ENCODE measurements around the gene SCGB1C1.
"Not testable (repeated sequence)": the region's sequence is repeated elsewhere in the genome, so short reads cannot be mapped to it uniquely, and the experiment has no call there.

SCGB1C1 gene

GRCh38 chr11:227824-228379, 35.0 kb downstream of the SCGB1C1 start:
- H3K4me3 ChIP-seq (ENCODE audit: low read depth in 1 of 2, low read length in 2 of 2): no peak overlapping the region
- no peaks in the 10 kb centered on the region for H3K27me3 ChIP-seq (ENCODE audit: control insufficient read depth in 1 of 2, insufficient read depth in 2 of 2, low read length in 2 of 2)
- peaks cover 0 to 8% of the 10 kb centered on the region in 2 donors for H3K36me3 ChIP-seq (ENCODE audit: control insufficient read depth in 1 of 2, insufficient read depth in 2 of 2, low read length in 2 of 2)
- no peaks in the 10 kb centered on the region for H3K9me3 ChIP-seq (ENCODE audit: control insufficient read depth in 1 of 2, low read length in 2 of 2)
- H3K9ac ChIP-seq (ENCODE audit: low read depth in 1 of 2, low read length in 2 of 2): no peak overlapping the region
- no peaks in the 10 kb centered on the region for H3K4me1 ChIP-seq (ENCODE audit: control insufficient read depth in 1 of 2, insufficient read depth in 2 of 2, low read length in 2 of 2)
- no peak overlapping the region for H3K27ac ChIP-seq (ENCODE audit: low read depth, low read length)

- peaks cover 0 to 4% of the 10 kb centered on the region in 2 donors for H3K36me3 ChIP-seq (ENCODE audit: control insufficient read depth in 1 of 2, insufficient read depth in 2 of 2, low read length in 2 of 2)
- H3K9me3 ChIP-seq (ENCODE audit: control insufficient read depth in 1 of 2, low read length in 2 of 2): no peaks in the 10 kb centered on the region
- no peaks in the 10 kb centered on the region for H3K27me3 ChIP-seq (ENCODE audit: control insufficient read depth in 1 of 2, insufficient read depth in 2 of 2, low read length in 2 of 2)
- peaks cover 4% of the 10 kb centered on the region in 2 donors for H3K4me1 ChIP-seq (ENCODE audit: control insufficient read depth in 1 of 2, insufficient read depth in 2 of 2, low read length in 2 of 2)
- no peak overlapping the region for H3K27ac ChIP-seq (ENCODE audit: low read depth, low read length)
- no peak overlapping the region for H3K4me3 ChIP-seq (ENCODE audit: low read depth in 1 of 2, low read length in 2 of 2)
- no peak overlapping the region for H3K9ac ChIP-seq (ENCODE audit: low read depth in 1 of 2, low read length in 2 of 2)
Observed at GRCh38 chr11:230431-230830, 37.6 kb downstream of the SCGB1C1 start.

GRCh38 chr11:232783-233565, 40.1 kb downstream of the SCGB1C1 start:
- H3K27me3 ChIP-seq (ENCODE audit: control insufficient read depth in 1 of 2, insufficient read depth in 2 of 2, low read length in 2 of 2): no peaks in the 10 kb centered on the region
- H3K27ac ChIP-seq (ENCODE audit: low read depth, low read length): no peak overlapping the region

DNA sequence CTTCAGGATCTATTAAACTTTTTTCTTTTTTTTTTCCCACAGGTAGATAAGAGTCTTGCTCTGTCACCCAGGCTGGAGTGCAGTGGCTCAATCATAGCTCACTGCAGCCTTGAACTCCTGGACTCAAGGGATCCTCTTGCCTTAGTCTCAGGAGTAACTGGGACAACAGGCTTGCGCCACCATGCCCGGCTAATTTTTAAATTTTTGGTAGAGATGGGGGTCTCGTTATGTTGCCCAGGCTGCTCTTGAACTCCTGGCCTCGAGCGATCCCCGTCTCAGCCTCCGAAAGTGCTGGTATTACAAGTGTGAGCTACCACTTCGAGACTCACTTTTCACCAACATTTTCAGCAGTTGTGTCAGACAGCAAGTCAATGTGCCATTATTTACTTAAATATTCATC, 42.3 kb downstream of the SCGB1C1 start:
- peaks cover 19 to 23% of the 10 kb centered on the region in 2 donors for H3K4me1 ChIP-seq (ENCODE audit: control insufficient read depth in 1 of 2, insufficient read depth in 2 of 2, low read length in 2 of 2)
- H3K9ac ChIP-seq (ENCODE audit: low read depth in 1 of 2, low read length in 2 of 2): peak overlapping the region; percentile 75 to 98

More at GRCh38 chr11:232783-233565, 40.1 kb downstream of the SCGB1C1 start:
- Histone ChIP-seq H3K36me3 (ENCODE audit: control insufficient read depth in 1 of 2, insufficient read depth in 2 of 2, low read length in 2 of 2) (no peaks in the 10 kb centered on the region), H3K9ac (ENCODE audit: low read depth in 1 of 2, low read length in 2 of 2) (no peak overlapping the region), H3K9me3 (ENCODE audit: control insufficient read depth in 1 of 2, low read length in 2 of 2) (no peaks in the 10 kb centered on the region), H3K4me3 (ENCODE audit: low read depth in 1 of 2, low read length in 2 of 2) (no peak overlapping the region), H3K4me1 (ENCODE audit: control insufficient read depth in 1 of 2, insufficient read depth in 2 of 2, low read length in 2 of 2) (peaks cover 14 to 18% of the 10 kb centered on the region in 2 donors)

GRCh38 chr11:235609-235996, 42.7 kb downstream of the SCGB1C1 start:
- Histone ChIP-seq H3K9ac (ENCODE audit: low read depth in 1 of 2, low read length in 2 of 2) (peak overlapping the region; percentile 75 to 98), H3K27me3 (ENCODE audit: control insufficient read depth in 1 of 2, insufficient read depth in 2 of 2, low read length in 2 of 2) (no peaks in the 10 kb centered on the region), H3K9me3 (ENCODE audit: control insufficient read depth in 1 of 2, low read length in 2 of 2) (no peaks in the 10 kb centered on the region), H3K27ac (ENCODE audit: low read depth, low read length) (no peak overlapping the region), H3K4me1 (ENCODE audit: control insufficient read depth in 1 of 2, insufficient read depth in 2 of 2, low read length in 2 of 2) (peaks cover 19 to 23% of the 10 kb centered on the region in 2 donors), H3K4me3 (ENCODE audit: low read depth in 1 of 2, low read length in 2 of 2) (peak overlapping the region; percentile 82 to 97), H3K36me3 (ENCODE audit: control insufficient read depth in 1 of 2, insufficient read depth in 2 of 2, low read length in 2 of 2) (peaks cover 0 to 10% of the 10 kb centered on the region in 2 donors)

More for the DNA sequence above, 42.3 kb downstream of the SCGB1C1 start:
- Histone ChIP-seq H3K4me3 (ENCODE audit: low read depth in 1 of 2, low read length in 2 of 2) (peak overlapping the region; percentile 82 to 97), H3K27ac (ENCODE audit: low read depth, low read length) (no peak overlapping the region), H3K36me3 (ENCODE audit: control insufficient read depth in 1 of 2, insufficient read depth in 2 of 2, low read length in 2 of 2) (peaks cover 0 to 6% of the 10 kb centered on the region in 2 donors), H3K9me3 (ENCODE audit: control insufficient read depth in 1 of 2, low read length in 2 of 2) (no peaks in the 10 kb centered on the region), H3K27me3 (ENCODE audit: control insufficient read depth in 1 of 2, insufficient read depth in 2 of 2, low read length in 2 of 2) (no peaks in the 10 kb centered on the region)

DNA sequence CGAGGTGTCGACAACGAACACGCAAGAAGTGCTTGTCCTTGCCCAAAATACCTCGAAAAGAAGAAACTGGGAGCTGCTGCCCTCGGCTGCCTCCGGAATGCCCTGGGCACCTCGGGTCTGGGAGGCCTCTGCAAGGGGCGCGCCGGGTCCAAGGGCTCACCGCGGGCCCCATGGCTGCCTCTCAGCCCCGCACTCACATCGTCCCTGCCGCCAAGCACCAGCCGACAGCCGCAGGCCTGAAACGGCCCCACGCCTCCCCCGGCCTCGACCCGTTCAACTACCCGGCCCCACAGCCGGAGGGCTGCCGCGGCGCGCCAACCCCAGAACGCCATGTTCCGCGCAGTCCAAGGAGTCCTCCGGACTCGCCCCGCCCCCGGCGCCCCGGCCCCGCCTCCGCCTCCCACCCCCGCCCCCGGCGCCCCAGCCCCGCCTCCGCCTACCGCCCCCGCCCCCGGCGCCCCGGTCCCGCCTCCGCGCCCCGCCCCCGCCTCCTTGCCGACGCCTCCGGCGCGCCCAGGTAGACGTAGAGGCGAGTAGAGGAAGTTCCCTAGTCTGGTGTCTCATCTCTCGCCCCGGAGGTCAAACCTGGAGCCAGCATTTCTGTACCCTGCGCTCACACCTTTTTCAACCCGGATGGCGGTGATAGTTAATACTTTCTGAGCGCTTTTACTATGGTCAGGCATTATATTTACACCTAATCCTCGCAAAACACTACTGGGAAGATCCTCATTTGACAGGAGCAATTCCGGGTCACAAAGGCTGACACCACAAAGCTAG, 43.3 kb downstream of the SCGB1C1 start, which contains the start of gene SIRT3:
Gene SIRT3, minus strand, starts transcription at position 346 of the 777 bp plus-strand sequence. Its CDS starts 14 bp downstream, at position 332.
- Histone ChIP-seq H3K4me1 (ENCODE audit: control insufficient read depth in 1 of 2, insufficient read depth in 2 of 2, low read length in 2 of 2) (peaks cover 19 to 23% of the 10 kb centered on the region in 2 donors), H3K27ac (ENCODE audit: low read depth, low read length) (peak within 1 kb of the TSS; percentile 99), H3K9me3 (ENCODE audit: control insufficient read depth in 1 of 2, low read length in 2 of 2) (no peaks in the 10 kb centered on the region), H3K27me3 (ENCODE audit: control insufficient read depth in 1 of 2, insufficient read depth in 2 of 2, low read length in 2 of 2) (no peaks in the 10 kb centered on the region), H3K9ac (ENCODE audit: low read depth in 1 of 2, low read length in 2 of 2) (peak within 1 kb of the TSS; percentile 87 to 98), H3K4me3 (ENCODE audit: low read depth in 1 of 2, low read length in 2 of 2) (peak within 1 kb of the TSS; percentile 85 to 97), H3K36me3 (ENCODE audit: control insufficient read depth in 1 of 2, insufficient read depth in 2 of 2, low read length in 2 of 2) (peaks cover under 1 to 15% of the 10 kb centered on the region in 2 donors)

DNA sequence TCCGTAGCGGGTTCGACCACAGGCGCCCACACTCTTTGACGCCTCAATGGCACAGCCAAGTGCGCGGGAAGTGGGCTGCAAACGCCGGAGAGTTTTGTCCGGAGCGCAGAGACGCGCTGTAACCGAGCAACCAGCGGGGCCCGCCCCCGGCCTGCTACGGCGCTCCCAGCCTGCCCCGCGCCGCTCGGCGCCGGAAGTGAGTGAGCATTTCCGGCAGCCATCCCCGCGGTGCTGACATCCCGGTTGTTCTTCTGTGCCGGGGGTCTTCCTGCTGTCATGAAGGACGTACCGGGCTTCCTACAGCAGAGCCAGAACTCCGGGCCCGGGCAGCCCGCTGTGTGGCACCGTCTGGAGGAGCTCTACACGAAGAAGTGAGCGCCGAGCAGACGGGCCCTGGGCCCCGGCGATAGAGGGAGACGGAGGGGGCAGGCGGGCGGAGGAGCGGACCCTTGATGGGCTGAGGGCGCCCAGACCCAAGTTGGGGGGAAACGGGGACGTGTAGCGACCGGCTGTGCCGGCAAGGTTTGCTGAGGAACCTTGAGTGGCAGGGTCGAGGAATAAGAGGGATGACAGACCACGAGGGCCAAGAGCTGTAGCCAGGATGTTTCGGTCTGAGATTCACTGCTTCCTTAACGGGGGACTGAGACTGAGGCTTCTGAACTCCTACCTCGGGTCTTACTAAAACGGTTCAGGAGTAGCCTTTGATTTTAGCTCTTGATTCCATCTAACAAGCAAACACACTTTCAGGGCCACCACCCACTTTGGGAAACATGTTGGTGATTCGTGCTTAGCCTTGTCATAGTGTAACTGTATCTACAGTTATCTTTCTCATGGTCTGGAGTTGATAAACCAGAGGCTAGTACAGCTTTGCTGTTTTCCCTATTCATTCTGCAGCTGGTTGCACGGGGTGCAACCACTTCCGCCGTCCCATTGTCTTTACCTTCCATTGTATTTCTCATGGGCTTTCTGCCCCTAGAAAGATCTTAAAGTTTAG, 44.2 kb downstream of the SCGB1C1 start, which contains the start of gene PSMD13:
Gene PSMD13, plus strand, starts transcription at position 203 of the 994 bp plus-strand sequence. Its CDS starts 74 bp downstream, at position 277.
- peak within 1 kb of the TSS; percentile 87 to 98 for H3K9ac ChIP-seq (ENCODE audit: low read depth in 1 of 2, low read length in 2 of 2)
- peaks cover 7 to 24% of the 10 kb centered on the region in 2 donors for H3K36me3 ChIP-seq (ENCODE audit: control insufficient read depth in 1 of 2, insufficient read depth in 2 of 2, low read length in 2 of 2)
- no peaks in the 10 kb centered on the region for H3K9me3 ChIP-seq (ENCODE audit: control insufficient read depth in 1 of 2, low read length in 2 of 2)
- no peaks in the 10 kb centered on the region for H3K27me3 ChIP-seq (ENCODE audit: control insufficient read depth in 1 of 2, insufficient read depth in 2 of 2, low read length in 2 of 2)
- peak within 1 kb of the TSS; percentile 99 for H3K27ac ChIP-seq (ENCODE audit: low read depth, low read length)
- peaks cover 19 to 23% of the 10 kb centered on the region in 2 donors for H3K4me1 ChIP-seq (ENCODE audit: control insufficient read depth in 1 of 2, insufficient read depth in 2 of 2, low read length in 2 of 2)
- H3K4me3 ChIP-seq (ENCODE audit: low read depth in 1 of 2, low read length in 2 of 2): peak within 1 kb of the TSS; percentile 85 to 97

DNA sequence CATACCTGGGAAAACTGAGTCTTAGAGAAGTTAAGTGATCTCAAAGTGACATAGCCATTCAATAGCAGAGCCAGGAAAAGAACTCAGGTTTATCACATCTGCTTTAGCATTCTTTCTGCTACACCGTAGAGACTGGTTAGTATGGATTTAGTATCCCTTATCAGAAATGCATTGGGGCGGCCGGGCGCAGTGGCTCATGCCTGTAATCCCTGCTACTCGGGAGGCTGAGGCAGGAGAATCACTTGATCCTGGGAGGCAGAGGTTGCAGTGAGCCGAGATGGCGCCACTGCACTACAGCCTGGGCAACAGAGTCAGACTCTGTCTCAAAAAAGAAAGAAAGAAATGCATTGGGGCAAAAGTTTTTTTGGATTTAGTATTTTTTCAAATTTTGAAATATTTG, 45.5 kb downstream of the SCGB1C1 start:
- not testable (repeated sequence) for H3K27ac ChIP-seq (ENCODE audit: low read depth, low read length); H3K4me3 ChIP-seq (ENCODE audit: low read depth in 1 of 2, low read length in 2 of 2); H3K27me3 ChIP-seq (ENCODE audit: control insufficient read depth in 1 of 2, insufficient read depth in 2 of 2, low read length in 2 of 2); H3K9me3 ChIP-seq (ENCODE audit: control insufficient read depth in 1 of 2, low read length in 2 of 2)
- Histone ChIP-seq H3K4me1 (ENCODE audit: control insufficient read depth in 1 of 2, insufficient read depth in 2 of 2, low read length in 2 of 2) (peaks cover 19 to 23% of the 10 kb centered on the region in 2 donors), H3K36me3 (ENCODE audit: control insufficient read depth in 1 of 2, insufficient read depth in 2 of 2, low read length in 2 of 2) (peaks cover 7 to 28% of the 10 kb centered on the region in 2 donors), H3K9ac (ENCODE audit: low read depth in 1 of 2, low read length in 2 of 2) (peak overlapping the region in 1 of 2 donors; percentile 87)

DNA sequence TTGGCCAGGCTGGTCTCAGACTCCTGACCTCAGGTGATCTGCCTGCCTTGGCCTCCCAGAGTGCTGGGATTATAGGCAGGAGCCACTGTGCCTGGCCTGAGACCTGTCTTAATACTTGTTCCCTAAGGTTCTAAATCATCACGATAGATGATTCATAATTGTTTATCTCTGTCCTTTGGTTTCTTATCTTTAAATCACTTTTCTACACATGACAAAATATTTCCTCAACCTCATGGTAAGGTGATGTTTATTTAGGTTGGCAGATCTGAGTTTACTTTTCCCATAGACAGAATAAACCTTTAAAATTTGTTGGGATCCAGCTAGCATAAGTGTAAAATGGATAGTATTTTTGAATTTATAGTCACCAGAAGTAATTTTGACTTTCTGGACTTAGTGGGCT, 47.4 kb downstream of the SCGB1C1 start:
- Histone ChIP-seq H3K4me3 (ENCODE audit: low read depth in 1 of 2, low read length in 2 of 2) (no peak overlapping the region), H3K9ac (ENCODE audit: low read depth in 1 of 2, low read length in 2 of 2) (no peak overlapping the region), H3K4me1 (ENCODE audit: control insufficient read depth in 1 of 2, insufficient read depth in 2 of 2, low read length in 2 of 2) (peaks cover 16 to 20% of the 10 kb centered on the region in 2 donors), H3K27me3 (ENCODE audit: control insufficient read depth in 1 of 2, insufficient read depth in 2 of 2, low read length in 2 of 2) (no peaks in the 10 kb centered on the region), H3K27ac (ENCODE audit: low read depth, low read length) (no peak overlapping the region), H3K9me3 (ENCODE audit: control insufficient read depth in 1 of 2, low read length in 2 of 2) (no peaks in the 10 kb centered on the region), H3K36me3 (ENCODE audit: control insufficient read depth in 1 of 2, insufficient read depth in 2 of 2, low read length in 2 of 2) (peaks cover 11 to 44% of the 10 kb centered on the region in 2 donors)

Data from duodenal mucosa (tissue), 2 donors.